ENCODE data around the gene TP53BP2.
"Not testable (repeated sequence)": the region's sequence is repeated elsewhere in the genome, so short reads cannot be mapped to it uniquely, and the experiment has no call there.

Gene TP53BP2, protein sequence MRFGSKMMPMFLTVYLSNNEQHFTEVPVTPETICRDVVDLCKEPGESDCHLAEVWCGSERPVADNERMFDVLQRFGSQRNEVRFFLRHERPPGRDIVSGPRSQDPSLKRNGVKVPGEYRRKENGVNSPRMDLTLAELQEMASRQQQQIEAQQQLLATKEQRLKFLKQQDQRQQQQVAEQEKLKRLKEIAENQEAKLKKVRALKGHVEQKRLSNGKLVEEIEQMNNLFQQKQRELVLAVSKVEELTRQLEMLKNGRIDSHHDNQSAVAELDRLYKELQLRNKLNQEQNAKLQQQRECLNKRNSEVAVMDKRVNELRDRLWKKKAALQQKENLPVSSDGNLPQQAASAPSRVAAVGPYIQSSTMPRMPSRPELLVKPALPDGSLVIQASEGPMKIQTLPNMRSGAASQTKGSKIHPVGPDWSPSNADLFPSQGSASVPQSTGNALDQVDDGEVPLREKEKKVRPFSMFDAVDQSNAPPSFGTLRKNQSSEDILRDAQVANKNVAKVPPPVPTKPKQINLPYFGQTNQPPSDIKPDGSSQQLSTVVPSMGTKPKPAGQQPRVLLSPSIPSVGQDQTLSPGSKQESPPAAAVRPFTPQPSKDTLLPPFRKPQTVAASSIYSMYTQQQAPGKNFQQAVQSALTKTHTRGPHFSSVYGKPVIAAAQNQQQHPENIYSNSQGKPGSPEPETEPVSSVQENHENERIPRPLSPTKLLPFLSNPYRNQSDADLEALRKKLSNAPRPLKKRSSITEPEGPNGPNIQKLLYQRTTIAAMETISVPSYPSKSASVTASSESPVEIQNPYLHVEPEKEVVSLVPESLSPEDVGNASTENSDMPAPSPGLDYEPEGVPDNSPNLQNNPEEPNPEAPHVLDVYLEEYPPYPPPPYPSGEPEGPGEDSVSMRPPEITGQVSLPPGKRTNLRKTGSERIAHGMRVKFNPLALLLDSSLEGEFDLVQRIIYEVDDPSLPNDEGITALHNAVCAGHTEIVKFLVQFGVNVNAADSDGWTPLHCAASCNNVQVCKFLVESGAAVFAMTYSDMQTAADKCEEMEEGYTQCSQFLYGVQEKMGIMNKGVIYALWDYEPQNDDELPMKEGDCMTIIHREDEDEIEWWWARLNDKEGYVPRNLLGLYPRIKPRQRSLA

DNA sequence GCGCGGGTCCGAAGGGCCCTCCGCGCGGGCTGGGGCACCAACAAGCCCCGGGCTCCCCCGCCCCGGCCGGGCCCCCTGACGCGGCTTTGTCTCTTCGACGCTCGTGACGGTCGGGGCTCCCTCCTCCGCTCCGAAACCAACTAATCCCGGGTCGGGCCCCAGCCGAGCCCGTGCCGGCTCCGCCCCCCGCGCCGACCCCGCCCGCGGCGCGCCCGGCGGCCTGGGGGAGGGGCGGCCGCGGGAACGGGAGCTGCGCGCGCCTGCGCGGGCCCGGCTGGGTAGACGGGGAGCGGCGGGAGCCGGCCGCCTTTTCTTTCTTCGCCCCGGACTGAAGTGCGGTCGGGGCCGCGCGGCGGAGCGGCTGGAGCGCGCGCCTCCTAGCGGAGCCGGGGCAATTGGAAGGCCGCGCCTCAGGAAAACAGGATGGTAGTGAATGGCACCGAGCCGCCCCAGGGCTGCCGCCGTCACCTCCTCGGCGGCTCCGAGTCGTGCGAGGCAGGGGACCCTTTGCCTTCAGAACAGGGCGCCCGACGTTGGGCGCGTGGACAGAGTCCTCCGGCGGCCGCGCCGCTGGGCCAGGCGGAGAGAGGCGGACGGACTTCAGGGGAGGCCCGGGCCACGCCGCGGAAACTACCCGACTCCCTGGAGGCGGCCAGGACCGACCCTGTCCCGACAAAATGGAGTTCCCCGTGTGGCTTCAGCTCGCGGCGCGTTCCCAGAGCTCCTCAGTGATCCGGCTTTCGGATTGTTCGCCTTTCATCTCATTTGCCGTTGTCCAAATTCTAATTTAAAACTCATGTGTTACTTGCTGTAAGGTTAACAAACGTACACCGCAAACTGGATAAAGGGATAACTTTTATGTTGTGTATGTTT lies at the start of gene TP53BP2:
TSS of gene TP53BP2 (minus strand) at position 138 of the 873 bp plus-strand sequence. CDS start 267 bp downstream, outside the sequence.
- peak; percentile 82 to 94 for DNase-seq
- intact Hi-C loops (cut with DNase I; ENCODE audit: low total_unique reads), result no loop called here
- H3K4me3 ChIP-seq, result peak within 1 kb of the TSS; percentile 89 to 94

DNA sequence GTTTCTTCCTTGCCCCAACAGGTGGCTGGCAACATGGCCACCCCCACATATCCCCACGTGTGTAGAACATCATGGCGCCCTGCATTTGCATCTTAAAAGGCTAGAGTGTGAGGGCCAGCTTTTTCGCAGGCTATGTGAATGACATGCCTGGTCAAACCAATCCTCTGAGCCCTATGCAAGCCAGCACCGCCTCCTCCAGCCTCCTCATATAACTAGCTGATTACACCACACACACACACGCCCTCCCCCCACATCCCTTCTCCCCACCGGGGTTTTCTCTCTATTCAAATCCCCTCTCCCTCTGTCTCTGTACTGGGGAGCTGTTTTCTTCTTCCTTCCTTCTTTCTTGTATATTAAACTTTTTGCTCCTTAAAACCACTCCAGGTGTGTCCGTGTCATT lies 44.7 kb upstream of the TP53BP2 start:
- intact Hi-C loops (cut with DNase I; ENCODE audit: low total_unique reads); DNase-seq; H3K27ac ChIP-seq; H3K9me3 ChIP-seq; H3K4me3 ChIP-seq; H3K36me3 ChIP-seq; H3K27me3 ChIP-seq; H3K4me1 ChIP-seq: not testable (repeated sequence)

More for the DNA sequence above, at the start of gene TP53BP2:
- Histone ChIP-seq H3K36me3 (no peaks in the 10 kb centered on the region), H3K27ac (peak within 1 kb of the TSS; percentile 99 to 100), H3K4me1 (peaks cover 0 to 43% (median 19%) of the 10 kb centered on the region in 4 donors), H3K27me3 (no peaks in the 10 kb centered on the region), H3K9me3 (no peaks in the 10 kb centered on the region)
- TF ChIP-seq, protein P1, sequence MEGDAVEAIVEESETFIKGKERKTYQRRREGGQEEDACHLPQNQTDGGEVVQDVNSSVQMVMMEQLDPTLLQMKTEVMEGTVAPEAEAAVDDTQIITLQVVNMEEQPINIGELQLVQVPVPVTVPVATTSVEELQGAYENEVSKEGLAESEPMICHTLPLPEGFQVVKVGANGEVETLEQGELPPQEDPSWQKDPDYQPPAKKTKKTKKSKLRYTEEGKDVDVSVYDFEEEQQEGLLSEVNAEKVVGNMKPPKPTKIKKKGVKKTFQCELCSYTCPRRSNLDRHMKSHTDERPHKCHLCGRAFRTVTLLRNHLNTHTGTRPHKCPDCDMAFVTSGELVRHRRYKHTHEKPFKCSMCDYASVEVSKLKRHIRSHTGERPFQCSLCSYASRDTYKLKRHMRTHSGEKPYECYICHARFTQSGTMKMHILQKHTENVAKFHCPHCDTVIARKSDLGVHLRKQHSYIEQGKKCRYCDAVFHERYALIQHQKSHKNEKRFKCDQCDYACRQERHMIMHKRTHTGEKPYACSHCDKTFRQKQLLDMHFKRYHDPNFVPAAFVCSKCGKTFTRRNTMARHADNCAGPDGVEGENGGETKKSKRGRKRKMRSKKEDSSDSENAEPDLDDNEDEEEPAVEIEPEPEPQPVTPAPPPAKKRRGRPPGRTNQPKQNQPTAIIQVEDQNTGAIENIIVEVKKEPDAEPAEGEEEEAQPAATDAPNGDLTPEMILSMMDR (IDR thresholded peaks at IDR 0.05), result peak; percentile 71 to 75

DNA sequence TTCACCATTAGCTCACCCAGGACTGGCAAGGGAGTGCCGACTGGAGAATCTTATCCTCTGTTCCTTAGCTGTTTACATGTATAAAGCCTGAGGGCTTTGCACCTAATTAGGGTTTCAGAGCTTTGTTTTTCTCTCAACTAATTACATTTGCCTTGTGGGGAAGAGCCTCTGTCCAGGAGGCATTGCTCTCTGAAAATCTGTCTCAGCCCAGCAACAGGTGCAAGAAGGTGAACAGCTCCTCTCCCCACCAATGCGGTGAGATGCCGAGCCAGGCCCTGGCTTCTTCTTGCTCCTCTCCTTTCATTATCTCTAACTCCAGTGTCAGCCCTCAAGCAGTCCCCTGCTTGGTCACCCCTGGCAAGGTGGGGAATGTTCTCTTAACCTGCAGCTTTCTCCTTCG lies 43.6 kb upstream of the TP53BP2 start:
- intact Hi-C loops (cut with DNase I; ENCODE audit: low total_unique reads); H3K36me3 ChIP-seq; DNase-seq; H3K9me3 ChIP-seq; H3K4me3 ChIP-seq; H3K27ac ChIP-seq; H3K27me3 ChIP-seq; H3K4me1 ChIP-seq: not testable (repeated sequence)

DNA sequence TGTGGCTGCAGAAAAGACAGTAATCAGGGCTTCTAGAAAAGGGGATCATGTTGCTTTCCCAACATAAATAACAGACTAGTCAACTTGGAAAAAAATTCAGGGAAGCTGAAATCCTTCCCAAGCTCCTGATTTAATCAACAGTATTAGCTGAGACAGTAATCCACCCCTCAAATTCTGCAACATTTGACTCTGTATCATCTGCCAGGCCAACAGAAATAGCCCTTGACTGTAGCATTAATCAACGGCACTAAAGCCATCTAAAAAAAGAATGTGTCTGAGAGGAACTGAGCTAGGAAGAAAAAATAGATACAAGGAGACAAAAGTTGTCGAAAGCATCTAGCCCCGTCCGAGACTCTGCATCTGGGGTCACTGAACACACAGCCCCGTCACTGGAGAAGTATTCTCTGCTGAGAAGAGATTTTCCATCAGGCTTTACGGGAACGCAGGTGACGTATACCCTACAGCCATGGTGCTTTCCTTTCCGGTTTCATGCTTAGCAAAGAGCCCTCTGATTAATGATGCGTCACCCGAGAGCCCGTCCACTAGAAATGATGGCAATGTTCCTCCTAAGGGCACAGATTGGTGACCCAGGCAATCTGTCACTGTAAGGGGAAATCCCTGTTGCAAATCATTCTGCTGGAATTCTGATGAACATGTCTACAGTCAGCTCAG lies 42.1 kb upstream of the TP53BP2 start:
- H3K36me3 ChIP-seq, result no peaks in the 10 kb centered on the region
- no peaks in the 10 kb centered on the region for H3K9me3 ChIP-seq
- H3K27me3 ChIP-seq, result no peaks in the 10 kb centered on the region
- intact Hi-C loops (cut with DNase I; ENCODE audit: low total_unique reads), result no loop called here
- TF ChIP-seq, protein P1 (IDR thresholded peaks at IDR 0.05), result no peak
- DNase-seq, result peak; percentile 36 to 74
- peak overlapping the region; percentile 54 to 59 for H3K27ac ChIP-seq
- peaks cover 0 to 8% (median 2%) of the 10 kb centered on the region in 4 donors for H3K4me1 ChIP-seq
- peak overlapping the region; percentile 20 to 34 for H3K4me3 ChIP-seq

DNA sequence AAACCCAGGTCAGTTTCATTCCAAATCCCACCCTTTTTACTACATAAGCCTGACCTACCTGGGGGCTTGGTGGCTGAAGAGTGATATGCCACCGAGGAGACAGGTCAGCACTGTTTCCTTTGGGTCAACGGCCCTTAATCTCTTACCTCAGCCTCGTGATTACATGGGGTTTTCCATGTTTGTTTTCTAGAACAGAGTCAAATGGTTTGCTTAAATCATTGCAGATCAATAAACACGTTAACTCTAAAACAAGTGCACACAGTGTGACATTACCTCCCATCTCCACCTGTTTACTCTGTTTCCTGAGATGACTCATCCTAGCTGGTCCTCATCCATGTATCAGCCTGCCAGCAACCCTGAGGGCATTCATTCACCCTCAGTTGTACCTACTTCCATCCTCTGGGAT lies 40.8 kb upstream of the TP53BP2 start:
- intact Hi-C loops (cut with DNase I; ENCODE audit: low total_unique reads), result no loop called here
- H3K4me1 ChIP-seq, result peaks cover 0 to 8% (median 2%) of the 10 kb centered on the region in 4 donors
- H3K4me3 ChIP-seq, result no peak overlapping the region
- DNase-seq, result no peak
- TF ChIP-seq, protein P1 (IDR thresholded peaks at IDR 0.05), result no peak
- H3K27me3 ChIP-seq, result no peaks in the 10 kb centered on the region
- no peaks in the 10 kb centered on the region for H3K9me3 ChIP-seq
- H3K36me3 ChIP-seq, result no peaks in the 10 kb centered on the region
- H3K27ac ChIP-seq, result no peak overlapping the region
